ENCODE measurements around the gene RAB34.

The RAB34 gene

GRCh38 chr17:28675490-28675889 lies 42.2 kb downstream of the RAB34 start:
- DNase-seq, result no peak

GRCh38 chr17:28669918-28670317 lies 47.8 kb downstream of the RAB34 start:
- DNase-seq, result no peak

GRCh38 chr17:28667870-28668269 lies 49.8 kb downstream of the RAB34 start:
- no peak for DNase-seq

- DNase-seq, result no peak
These were observed 51.7 kb downstream of the RAB34 start for GRCh38 chr17:28665994-28666393.

Measured in NCI-H524 treated with DMSO at 0.1 percent for 48 hours (cell line).